Ascending aorta (tissue), 2 donors: ENCODE measurements around the gene MFN2. TPM values are rescaled to one million over a fixed set of nuclear protein-coding genes. Genes with fewer than 3 reads are reported as not detected.

ENCODE experiments used
- DNase-seq, 2 donors: peaks; one replicate each; pipeline ENCODE4 v3.0.0-alpha.2; 2019; ENCODE audit warnings: low spot score in 2 of 2
- H3K27ac ChIP-seq, 2 donors: fragments of 200-600 bp; sonication (generic); one replicate each; pipeline ENCODE4 v1.5.1; 2016 to 2017; ENCODE audit warnings: mild to moderate bottlenecking in 1 of 2
- H3K27me3 ChIP-seq: fragments of 200-600 bp; sonication (generic); one replicate; pipeline ENCODE4 v1.5.1; 2017
- H3K36me3 ChIP-seq, 2 donors: fragments of 200-600 bp; sonication (generic); one replicate each; pipeline ENCODE4 v1.5.1; 2016
- H3K4me1 ChIP-seq, 2 donors: fragments of 200-600 bp; sonication (generic); one replicate each; pipeline ENCODE4 v1.5.1; 2016 to 2017; ENCODE audit warnings: mild to moderate bottlenecking in 1 of 2
- H3K4me3 ChIP-seq, 2 donors: fragments of 200-600 bp; sonication (generic); one replicate each; pipeline ENCODE4 v1.5.1; 2016 to 2017; ENCODE audit warnings: mild to moderate bottlenecking in 1 of 2
- H3K9me3 ChIP-seq, 2 donors: fragments of 200-600 bp; sonication (generic); one replicate each; pipeline ENCODE4 v1.5.1; 2016
- intact Hi-C: fragments of 100-400 bp; cut with DNase I; formaldehyde crosslinking; loops from one replicate; pipeline ENCODE4 v1.15.1; 2023
- total RNA-seq: library from RNA; depleted of rRNA; stranded (reverse); fragments of >200 nt; gene quantifications from one replicate; pipeline ENCODE4 v1.1.0, GENCODE V29; 2016
- TF ChIP-seq, protein P1 (sequence below), 3 experiments: fragments of 200-600 bp in 2 of 3; fragments of 450-650 bp in 1 of 3; sonication (generic) in 2 of 3; IDR thresholded peaks; one replicate each; pipeline ENCODE4 v1.5.1; 2016 to 2019; ENCODE audit warnings: antibody characterized with exemption in 3 of 3, mild to moderate bottlenecking in 1 of 3, moderate library complexity in 1 of 3

Gene MFN2
- total RNA-seq, 1 donor from 2014 or later = 85.6 TPM

DNA sequence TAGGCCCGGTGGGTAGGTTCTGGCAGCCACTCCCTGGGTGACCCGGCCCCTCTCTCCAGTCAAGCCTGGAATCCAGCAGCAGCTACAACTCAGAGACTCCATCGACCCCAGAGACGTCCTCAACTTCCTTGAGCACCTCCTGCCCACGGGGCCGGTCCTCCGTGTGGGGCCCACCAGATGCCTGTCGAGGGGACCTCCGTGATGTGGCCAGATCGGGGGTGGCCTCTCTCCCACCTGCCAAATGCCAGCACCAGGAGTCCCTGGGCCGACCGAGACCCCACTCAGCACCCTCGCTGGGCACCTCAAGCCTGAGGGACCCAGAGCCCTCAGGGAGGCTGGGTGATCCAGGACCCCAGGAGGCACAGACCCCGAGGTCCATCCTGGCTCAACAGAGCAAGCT lies 41.8 kb downstream of the MFN2 start:
- Histone ChIP-seq H3K4me3 (no peak overlapping the region), H3K36me3 (peaks cover 29 to 44% of the 10 kb centered on the region in 2 donors), H3K9me3 (no peaks in the 10 kb centered on the region), H3K4me1 (peaks cover 0 to 6% of the 10 kb centered on the region in 2 donors), H3K27ac (no peak overlapping the region), H3K27me3 (no peaks in the 10 kb centered on the region)
- intact Hi-C loops = no loop called here
- TF ChIP-seq, protein P1, sequence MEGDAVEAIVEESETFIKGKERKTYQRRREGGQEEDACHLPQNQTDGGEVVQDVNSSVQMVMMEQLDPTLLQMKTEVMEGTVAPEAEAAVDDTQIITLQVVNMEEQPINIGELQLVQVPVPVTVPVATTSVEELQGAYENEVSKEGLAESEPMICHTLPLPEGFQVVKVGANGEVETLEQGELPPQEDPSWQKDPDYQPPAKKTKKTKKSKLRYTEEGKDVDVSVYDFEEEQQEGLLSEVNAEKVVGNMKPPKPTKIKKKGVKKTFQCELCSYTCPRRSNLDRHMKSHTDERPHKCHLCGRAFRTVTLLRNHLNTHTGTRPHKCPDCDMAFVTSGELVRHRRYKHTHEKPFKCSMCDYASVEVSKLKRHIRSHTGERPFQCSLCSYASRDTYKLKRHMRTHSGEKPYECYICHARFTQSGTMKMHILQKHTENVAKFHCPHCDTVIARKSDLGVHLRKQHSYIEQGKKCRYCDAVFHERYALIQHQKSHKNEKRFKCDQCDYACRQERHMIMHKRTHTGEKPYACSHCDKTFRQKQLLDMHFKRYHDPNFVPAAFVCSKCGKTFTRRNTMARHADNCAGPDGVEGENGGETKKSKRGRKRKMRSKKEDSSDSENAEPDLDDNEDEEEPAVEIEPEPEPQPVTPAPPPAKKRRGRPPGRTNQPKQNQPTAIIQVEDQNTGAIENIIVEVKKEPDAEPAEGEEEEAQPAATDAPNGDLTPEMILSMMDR (IDR thresholded peaks at IDR 0.05) = no peak
- DNase-seq = no peak

DNA sequence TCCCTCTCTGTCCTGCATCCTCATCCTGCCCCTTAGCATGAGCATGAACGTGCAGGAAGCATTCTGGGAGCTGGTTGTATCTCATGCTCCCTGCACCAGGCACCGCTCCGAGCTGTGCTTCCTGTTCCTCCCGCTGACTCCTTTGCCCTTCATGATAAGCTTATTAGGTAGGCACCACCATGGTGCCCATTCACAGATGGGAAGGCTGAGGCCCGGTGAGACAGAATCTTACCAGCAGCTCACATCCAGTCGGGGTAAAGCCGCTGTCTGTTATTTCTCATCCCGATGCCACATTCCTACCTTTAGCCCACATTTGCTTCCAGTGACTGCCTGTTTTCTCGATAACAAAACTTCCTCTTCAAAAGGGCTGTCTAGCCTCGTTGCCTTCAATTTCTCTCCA lies 46.3 kb downstream of the MFN2 start:
- Histone ChIP-seq H3K27ac (no peak overlapping the region), H3K36me3 (peaks cover 53 to 79% of the 10 kb centered on the region in 2 donors), H3K9me3 (no peaks in the 10 kb centered on the region), H3K4me3 (no peak overlapping the region), H3K27me3 (no peaks in the 10 kb centered on the region), H3K4me1 (no peaks in the 10 kb centered on the region)
- TF ChIP-seq, protein P1 (IDR thresholded peaks at IDR 0.05) = no peak
- no peak for DNase-seq
- intact Hi-C loops = no loop called here

DNA sequence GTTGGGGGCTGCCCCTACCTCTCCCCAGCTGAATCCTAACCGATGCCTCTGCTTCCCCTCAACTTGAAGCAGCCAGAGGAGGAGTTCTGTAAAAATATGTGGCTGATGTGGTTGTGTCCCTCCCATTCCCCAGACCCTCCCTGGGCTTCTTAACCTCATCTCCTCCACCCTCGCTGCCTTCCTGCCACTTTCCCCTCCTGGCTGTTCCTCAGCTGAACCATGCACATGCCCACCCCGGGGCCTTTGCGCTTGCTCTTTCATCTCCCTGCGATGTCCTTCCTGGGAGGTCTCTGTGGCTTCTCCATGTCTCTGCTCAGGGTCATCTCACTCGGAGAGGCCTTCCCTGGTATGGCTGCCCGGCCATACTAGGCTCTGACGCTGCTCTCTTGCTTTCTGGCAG lies 48.0 kb downstream of the MFN2 start:
- peaks cover 48 to 73% of the 10 kb centered on the region in 2 donors for H3K36me3 ChIP-seq
- DNase-seq = no peak
- no peak overlapping the region for H3K4me3 ChIP-seq
- no peak overlapping the region for H3K27ac ChIP-seq
- no peaks in the 10 kb centered on the region for H3K9me3 ChIP-seq
- no peaks in the 10 kb centered on the region for H3K4me1 ChIP-seq
- TF ChIP-seq, protein P1 (IDR thresholded peaks at IDR 0.05) = no peak
- intact Hi-C loops = no loop called here
- no peaks in the 10 kb centered on the region for H3K27me3 ChIP-seq

DNA sequence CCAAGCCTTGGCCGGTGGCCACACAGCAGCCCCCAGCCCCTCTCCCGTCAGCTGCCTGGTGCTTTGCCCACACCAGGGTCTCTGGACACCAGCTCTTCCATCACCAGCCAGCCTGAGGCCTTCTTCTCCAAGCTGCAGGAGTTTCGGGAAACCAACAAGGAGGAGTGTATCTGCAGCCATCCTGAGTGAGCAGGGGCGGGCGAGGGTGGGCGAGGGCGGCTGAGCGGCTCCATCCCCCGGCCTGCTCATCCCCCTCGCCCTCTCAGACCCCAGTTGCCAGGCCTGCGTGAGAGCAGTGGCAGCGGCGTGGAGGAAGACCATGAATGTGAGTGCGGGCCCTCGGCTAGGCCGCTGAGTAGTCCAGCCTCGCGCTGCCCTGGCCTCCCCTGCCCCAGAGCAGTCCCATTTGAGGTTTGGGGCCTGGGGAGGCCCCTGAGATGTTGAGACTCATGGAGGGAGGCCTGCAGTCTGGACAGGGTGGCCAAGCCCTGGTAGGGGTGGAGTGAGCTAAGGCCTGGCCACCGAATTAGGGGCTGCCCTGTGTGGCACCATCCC lies 48.8 kb downstream of the MFN2 start:
- H3K4me1 ChIP-seq = no peaks in the 10 kb centered on the region
- TF ChIP-seq, protein P1 (IDR thresholded peaks at IDR 0.05) = no peak
- intact Hi-C loops = no loop called here
- peaks cover 43 to 71% of the 10 kb centered on the region in 2 donors for H3K36me3 ChIP-seq
- H3K27ac ChIP-seq = no peak overlapping the region
- no peak for DNase-seq
- H3K27me3 ChIP-seq = no peaks in the 10 kb centered on the region
- H3K9me3 ChIP-seq = no peaks in the 10 kb centered on the region
- no peak overlapping the region for H3K4me3 ChIP-seq

DNA sequence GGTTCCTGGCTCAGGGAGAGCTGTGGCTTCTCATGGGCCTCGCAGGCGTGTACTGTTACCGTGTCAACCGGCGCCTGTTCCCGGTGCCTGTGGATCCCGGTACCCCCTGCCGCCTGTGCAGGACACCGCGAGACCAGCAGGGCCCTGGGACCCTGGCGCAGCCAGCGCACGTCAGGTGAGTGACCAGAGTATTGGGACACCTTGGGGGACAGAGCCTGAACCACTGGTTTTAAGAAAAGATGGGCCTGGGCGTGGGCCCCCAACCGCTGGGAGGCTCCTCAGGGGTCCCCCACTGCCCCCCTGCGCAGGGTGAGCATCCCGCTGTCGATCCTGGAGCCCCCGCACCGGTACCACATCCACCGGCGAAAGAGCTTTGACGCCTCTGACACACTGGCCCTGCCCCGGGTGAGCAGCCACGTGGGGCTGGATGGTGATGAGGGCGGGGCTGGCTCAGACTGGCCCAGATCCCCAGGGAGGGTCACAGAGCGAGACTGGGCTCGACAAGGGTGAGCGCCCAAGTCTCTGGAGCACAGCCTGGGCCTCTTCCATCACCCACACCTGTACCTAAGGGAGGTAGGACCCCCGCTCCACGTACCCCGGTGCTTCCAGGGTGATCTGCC lies 49.6 kb downstream of the MFN2 start:
- H3K36me3 ChIP-seq = peaks cover 37 to 64% of the 10 kb centered on the region in 2 donors

More for the DNA sequence above, 49.6 kb downstream of the MFN2 start:
- TF ChIP-seq, protein P1 (IDR thresholded peaks at IDR 0.05) = no peak
- no peak for DNase-seq
- H3K4me1 ChIP-seq = peaks cover 0 to 3% of the 10 kb centered on the region in 2 donors
- no peaks in the 10 kb centered on the region for H3K9me3 ChIP-seq
- intact Hi-C loops = no loop called here
- H3K27ac ChIP-seq = no peak overlapping the region
- no peaks in the 10 kb centered on the region for H3K27me3 ChIP-seq
- no peak overlapping the region for H3K4me3 ChIP-seq
